ENCODE data around the gene FADS3.

- TF ChIP-seq CTCF (IDR thresholded peaks at IDR 0.05) (no peak), POLR2AphosphoS5 (IDR thresholded peaks at IDR 0.05) (no peak)
Measured at GRCh38 chr11:61889831-61890230, 1.5 kb downstream of the FADS3 start.

Measured in breast epithelium (tissue), 3 donors.